Uterus (tissue), 4 donors: ENCODE data around the gene NDUFS6. TPM values are rescaled to one million over a fixed set of nuclear protein-coding genes. Genes with fewer than 3 reads are reported as not detected.

ENCODE experiments used
- DNase-seq, 2 donors: peaks; one replicate each; pipeline ENCODE4 v3.0.0-alpha.2; 2019 to 2020
- H3K27ac ChIP-seq, 2 donors: fragments of 200-600 bp; sonication (generic); 1 replicate in 1 of 2; 2 replicates in 1 of 2; pipeline ENCODE4 v1.5.1; 2016 to 2018
- H3K27me3 ChIP-seq, 2 donors: fragments of 200-600 bp; sonication (generic); one replicate each; pipeline ENCODE4 v1.5.1; 2018 to 2019; ENCODE audit warnings: control low read depth in 1 of 2
- H3K36me3 ChIP-seq, 2 donors: fragments of 200-600 bp; sonication (generic); one replicate each; pipeline ENCODE4 v1.5.1; 2019; ENCODE audit warnings: control low read depth in 1 of 2
- H3K4me1 ChIP-seq, 2 donors: fragments of 200-600 bp; sonication (generic); one replicate each; pipeline ENCODE4 v1.5.1; 2018 to 2019; ENCODE audit warnings: control low read depth in 1 of 2
- H3K4me3 ChIP-seq, 2 donors: fragments of 200-600 bp; sonication (generic); 1 replicate in 1 of 2; 2 replicates in 1 of 2; pipeline ENCODE4 v1.5.1; 2018 to 2019; ENCODE audit warnings: mild to moderate bottlenecking in 1 of 2
- H3K9me3 ChIP-seq, 2 donors: fragments of 200-600 bp; sonication (generic); one replicate each; pipeline ENCODE4 v1.5.1; 2019; ENCODE audit warnings: control low read depth in 1 of 2
- POLR2A ChIP-seq, 2 donors: fragments of 450-650 bp; IDR thresholded peaks; one replicate each; pipeline ENCODE4 v1.6.1; 2016; ENCODE audit warnings: antibody characterized with exemption in 2 of 2, mild to moderate bottlenecking in 1 of 2, moderate library complexity in 1 of 2
- intact Hi-C: fragments of 100-400 bp; cut with DNase I; formaldehyde crosslinking; loops from one replicate; pipeline ENCODE4 v1.15.1; 2023; ENCODE audit warnings: low total_unique reads
- total RNA-seq, 4 donors: library from RNA; depleted of rRNA in 3 of 4; stranded (reverse); fragments of >200 nt in 3 of 4; gene quantifications; one replicate each; pipeline versions ENCODE4 v1.1.0 to v1.2.4, GENCODE V29; 2014 to 2023
- TF ChIP-seq, protein P1 (sequence below), 4 experiments: fragments of 200-600 bp in 2 of 4; fragments of 450-650 bp in 2 of 4; sonication (generic) in 2 of 4; IDR thresholded peaks; one replicate each; pipeline ENCODE4 v1.5.1; 2016 to 2019; ENCODE audit warnings: antibody characterized with exemption in 4 of 4, mild to moderate bottlenecking in 2 of 4, moderate library complexity in 1 of 4
- donor health status: DM: yes; HTN: yes; CAD: no.

NDUFS6 gene
- total RNA-seq, 4 donors from 2014 or later, result 8.5 to 17.9 (median 14.6) TPM

DNA sequence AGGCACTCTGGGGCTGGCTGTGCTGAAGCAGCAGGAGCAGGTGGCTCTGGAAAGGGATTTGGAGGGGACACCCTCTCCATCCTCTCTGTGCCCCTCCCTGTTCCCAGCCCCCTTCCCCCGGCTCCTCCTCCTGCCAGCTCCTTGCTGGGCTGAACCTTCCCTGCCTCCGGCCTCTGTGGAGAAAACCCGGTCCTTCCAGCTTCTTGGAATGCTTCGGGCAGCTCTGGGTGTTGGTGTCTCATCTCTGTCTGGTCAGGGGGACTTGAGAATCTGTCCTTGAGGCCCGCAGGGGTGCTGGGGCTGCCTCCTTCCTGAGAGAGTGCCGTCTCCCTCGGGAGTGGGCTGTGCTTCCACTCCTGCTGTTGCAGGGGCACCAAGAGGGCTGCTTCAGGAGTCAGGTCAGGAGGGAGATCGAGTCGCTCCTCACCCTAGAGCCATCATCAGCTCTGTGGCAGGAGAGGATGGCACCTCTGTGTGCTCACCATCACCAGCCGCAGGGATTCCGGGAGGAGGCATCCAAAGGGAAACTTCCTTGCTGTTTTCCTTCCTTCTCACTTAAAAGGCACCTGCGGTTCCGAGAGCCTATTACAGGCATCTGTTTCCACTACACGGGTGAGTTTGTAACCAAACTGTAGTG is 30.6 kb downstream of the NDUFS6 start:
- intact Hi-C loops, result no loop called here
- no peaks in the 10 kb centered on the region for H3K36me3 ChIP-seq
- H3K9me3 ChIP-seq, result no peaks in the 10 kb centered on the region
- TF ChIP-seq POLR2A (IDR thresholded peaks at IDR 0.05), result no peak
- TF ChIP-seq, protein P1, sequence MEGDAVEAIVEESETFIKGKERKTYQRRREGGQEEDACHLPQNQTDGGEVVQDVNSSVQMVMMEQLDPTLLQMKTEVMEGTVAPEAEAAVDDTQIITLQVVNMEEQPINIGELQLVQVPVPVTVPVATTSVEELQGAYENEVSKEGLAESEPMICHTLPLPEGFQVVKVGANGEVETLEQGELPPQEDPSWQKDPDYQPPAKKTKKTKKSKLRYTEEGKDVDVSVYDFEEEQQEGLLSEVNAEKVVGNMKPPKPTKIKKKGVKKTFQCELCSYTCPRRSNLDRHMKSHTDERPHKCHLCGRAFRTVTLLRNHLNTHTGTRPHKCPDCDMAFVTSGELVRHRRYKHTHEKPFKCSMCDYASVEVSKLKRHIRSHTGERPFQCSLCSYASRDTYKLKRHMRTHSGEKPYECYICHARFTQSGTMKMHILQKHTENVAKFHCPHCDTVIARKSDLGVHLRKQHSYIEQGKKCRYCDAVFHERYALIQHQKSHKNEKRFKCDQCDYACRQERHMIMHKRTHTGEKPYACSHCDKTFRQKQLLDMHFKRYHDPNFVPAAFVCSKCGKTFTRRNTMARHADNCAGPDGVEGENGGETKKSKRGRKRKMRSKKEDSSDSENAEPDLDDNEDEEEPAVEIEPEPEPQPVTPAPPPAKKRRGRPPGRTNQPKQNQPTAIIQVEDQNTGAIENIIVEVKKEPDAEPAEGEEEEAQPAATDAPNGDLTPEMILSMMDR (IDR thresholded peaks at IDR 0.05), result no peak
- H3K27ac ChIP-seq, result no peak overlapping the region
- H3K4me1 ChIP-seq, result no peaks in the 10 kb centered on the region
- DNase-seq, result no peak
- H3K27me3 ChIP-seq, result no peaks in the 10 kb centered on the region
- no peak overlapping the region for H3K4me3 ChIP-seq

DNA sequence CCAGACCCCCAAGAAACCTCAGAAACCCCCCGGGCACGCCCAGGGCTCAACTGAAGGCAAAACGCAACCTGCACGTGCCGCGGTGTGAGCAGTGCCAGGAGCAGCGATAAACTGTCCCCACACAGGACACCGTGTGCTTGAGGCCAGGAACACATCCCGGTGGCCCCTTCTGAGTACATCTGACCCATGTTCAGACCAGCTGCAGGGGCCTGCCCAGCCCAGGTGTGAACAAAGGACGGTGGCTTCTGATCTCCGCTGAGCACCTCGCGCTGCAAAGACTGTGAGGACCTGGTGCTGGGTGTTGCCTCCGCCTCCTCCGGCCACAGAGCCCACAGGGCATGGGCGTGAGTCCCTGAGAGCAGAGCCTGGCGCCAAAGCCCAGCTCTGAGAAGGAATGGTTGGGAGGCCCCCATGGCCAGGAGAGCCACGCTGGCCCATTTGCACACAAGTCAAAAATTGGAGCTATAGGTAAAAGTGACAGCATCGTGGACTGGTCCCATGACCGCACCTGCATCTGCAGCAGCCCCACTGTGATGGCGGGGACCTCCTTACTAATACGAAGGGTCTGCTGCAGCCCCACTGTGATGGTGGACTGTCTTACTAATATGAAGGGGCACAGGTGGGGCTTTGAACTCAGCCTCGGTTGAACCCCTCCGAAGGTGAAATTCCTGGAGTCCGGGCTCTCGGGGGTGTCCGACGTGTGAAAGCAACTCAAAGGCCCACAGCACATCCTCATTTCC is 31.5 kb downstream of the NDUFS6 start:
- no peaks in the 10 kb centered on the region for H3K9me3 ChIP-seq

DNA sequence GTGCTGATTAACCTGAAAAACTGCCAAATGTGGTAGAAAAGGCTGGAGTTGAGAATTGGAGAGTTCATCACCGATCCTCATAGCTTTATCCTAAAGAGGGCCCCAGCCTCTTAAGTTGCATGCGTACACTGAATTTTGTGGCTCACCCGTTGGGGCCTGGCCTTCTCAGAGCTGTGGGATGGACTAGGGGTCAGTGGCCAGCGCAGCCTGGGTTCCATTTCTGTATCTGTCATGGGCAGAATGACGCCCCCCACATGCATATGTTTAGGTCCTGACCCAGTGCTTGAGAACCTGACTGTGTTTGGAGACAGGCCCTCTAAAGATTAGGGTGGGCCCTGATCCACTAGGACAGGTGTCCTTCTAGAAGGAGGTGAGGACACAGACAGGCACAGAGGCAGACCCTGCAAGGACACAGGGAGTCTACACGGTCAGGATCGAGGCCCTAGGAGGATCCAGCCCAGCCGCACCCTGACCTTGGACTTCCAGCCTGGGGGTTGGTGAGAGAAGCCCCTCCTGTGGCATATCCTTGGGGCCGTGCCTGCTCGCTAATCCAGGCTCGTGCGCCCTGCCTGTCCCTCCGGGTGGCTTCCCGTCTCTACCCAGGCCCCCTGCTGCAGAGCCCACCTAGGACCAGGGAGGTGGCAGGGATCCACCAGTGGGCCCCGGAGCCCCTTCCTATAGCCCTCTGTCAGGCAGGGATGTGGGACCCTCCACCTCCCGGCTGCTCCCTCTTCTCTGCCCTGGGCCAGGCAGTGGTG is 32.2 kb downstream of the NDUFS6 start:
- TF ChIP-seq, protein P1 (IDR thresholded peaks at IDR 0.05), result no peak
- no peak for TF ChIP-seq POLR2A (IDR thresholded peaks at IDR 0.05)
- Histone ChIP-seq H3K4me1 (no peaks in the 10 kb centered on the region), H3K4me3 (no peak overlapping the region), H3K9me3 (no peaks in the 10 kb centered on the region), H3K27me3 (no peaks in the 10 kb centered on the region), H3K36me3 (no peaks in the 10 kb centered on the region), H3K27ac (no peak overlapping the region)
- no peak for DNase-seq
- intact Hi-C loops, result no loop called here

More for the DNA sequence above, 31.5 kb downstream of the NDUFS6 start:
- Histone ChIP-seq H3K4me3 (no peak overlapping the region), H3K27me3 (no peaks in the 10 kb centered on the region), H3K4me1 (no peaks in the 10 kb centered on the region), H3K27ac (no peak overlapping the region), H3K36me3 (no peaks in the 10 kb centered on the region)
- DNase-seq, result no peak
- TF ChIP-seq, protein P1 (IDR thresholded peaks at IDR 0.05), result no peak
- TF ChIP-seq POLR2A (IDR thresholded peaks at IDR 0.05), result no peak
- intact Hi-C loops, result no loop called here

DNA sequence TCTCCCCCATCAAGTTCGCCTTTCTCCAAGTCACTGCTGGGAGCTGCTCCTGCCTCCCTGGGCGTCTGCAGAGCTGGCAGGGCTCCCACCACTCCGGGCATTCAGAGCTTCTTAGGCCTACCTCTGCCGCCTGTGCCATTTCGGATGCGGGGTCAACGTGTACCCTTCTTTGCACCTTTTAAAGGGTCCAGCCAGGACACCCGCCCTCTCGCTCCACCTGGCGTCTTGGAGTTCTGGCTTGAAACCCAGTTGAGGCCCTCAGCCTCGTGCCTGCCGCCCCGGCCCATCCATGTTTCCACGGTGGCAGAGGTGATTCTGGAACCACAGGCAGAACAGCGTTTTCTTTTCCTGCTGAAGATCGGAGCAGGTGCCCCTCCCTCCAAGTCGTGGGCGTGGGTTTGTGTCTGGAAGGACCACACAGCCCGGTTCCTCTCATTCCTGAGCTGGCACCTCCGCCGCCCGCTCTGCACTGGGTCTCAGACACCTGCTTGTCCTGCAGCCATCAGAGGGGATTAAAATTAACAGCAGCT is 32.9 kb downstream of the NDUFS6 start:
- no peaks in the 10 kb centered on the region for H3K27me3 ChIP-seq
- no peak overlapping the region for H3K4me3 ChIP-seq
- TF ChIP-seq, protein P1 (IDR thresholded peaks at IDR 0.05), result no peak
- no peak for TF ChIP-seq POLR2A (IDR thresholded peaks at IDR 0.05)
- intact Hi-C loops, result no loop called here
- H3K36me3 ChIP-seq, result no peaks in the 10 kb centered on the region
- no peaks in the 10 kb centered on the region for H3K4me1 ChIP-seq
- no peak overlapping the region for H3K27ac ChIP-seq
- H3K9me3 ChIP-seq, result no peaks in the 10 kb centered on the region
- DNase-seq, result no peak
